HL-60 (cell line): Measurements from ENCODE around the gene MRPL49.

Source experiments
- CTCF ChIP-seq: IDR thresholded peaks from one replicate; pipeline ENCODE4 v1.5.1; 2011; ENCODE audit warnings: low read length, control low read depth, inconsistent platforms; ENCODE audit not compliant: insufficient read depth
- GABPA ChIP-seq: IDR thresholded peaks from 2 replicates; pipeline ENCODE4 v1.6.1; 2012; ENCODE audit warnings: low read depth
- POLR2AphosphoS5 ChIP-seq: IDR thresholded peaks from 2 replicates; pipeline ENCODE4 v1.6.1; 2012; ENCODE audit warnings: low read depth
- REST ChIP-seq: IDR thresholded peaks from 2 replicates; pipeline ENCODE4 v1.6.1; 2012; ENCODE audit warnings: low read depth; ENCODE audit not compliant: insufficient replicate concordance

GRCh38 chr11:65090628-65091027 is 31.5 kb upstream of the MRPL49 start:
- no peak for TF ChIP-seq POLR2AphosphoS5
- no peak for TF ChIP-seq GABPA
- TF ChIP-seq CTCF = no peak
- TF ChIP-seq REST = no peak
